HTR-8/SVneo (cell line): Measurements from ENCODE around the gene SLC38A10.

Experiments used
- DNase-seq: peaks from one replicate; pipeline ENCODE4 v3.0.0; 2011; ENCODE audit warnings: low spot score, mixed read lengths; ENCODE audit not compliant: insufficient read length
- FAIRE-seq: peaks from 2 replicates; lab custom pipeline; 2011; peaks lifted over from hg19 to GRCh38; lab: Jason Lieb, UNC

Gene SLC38A10

DNA sequence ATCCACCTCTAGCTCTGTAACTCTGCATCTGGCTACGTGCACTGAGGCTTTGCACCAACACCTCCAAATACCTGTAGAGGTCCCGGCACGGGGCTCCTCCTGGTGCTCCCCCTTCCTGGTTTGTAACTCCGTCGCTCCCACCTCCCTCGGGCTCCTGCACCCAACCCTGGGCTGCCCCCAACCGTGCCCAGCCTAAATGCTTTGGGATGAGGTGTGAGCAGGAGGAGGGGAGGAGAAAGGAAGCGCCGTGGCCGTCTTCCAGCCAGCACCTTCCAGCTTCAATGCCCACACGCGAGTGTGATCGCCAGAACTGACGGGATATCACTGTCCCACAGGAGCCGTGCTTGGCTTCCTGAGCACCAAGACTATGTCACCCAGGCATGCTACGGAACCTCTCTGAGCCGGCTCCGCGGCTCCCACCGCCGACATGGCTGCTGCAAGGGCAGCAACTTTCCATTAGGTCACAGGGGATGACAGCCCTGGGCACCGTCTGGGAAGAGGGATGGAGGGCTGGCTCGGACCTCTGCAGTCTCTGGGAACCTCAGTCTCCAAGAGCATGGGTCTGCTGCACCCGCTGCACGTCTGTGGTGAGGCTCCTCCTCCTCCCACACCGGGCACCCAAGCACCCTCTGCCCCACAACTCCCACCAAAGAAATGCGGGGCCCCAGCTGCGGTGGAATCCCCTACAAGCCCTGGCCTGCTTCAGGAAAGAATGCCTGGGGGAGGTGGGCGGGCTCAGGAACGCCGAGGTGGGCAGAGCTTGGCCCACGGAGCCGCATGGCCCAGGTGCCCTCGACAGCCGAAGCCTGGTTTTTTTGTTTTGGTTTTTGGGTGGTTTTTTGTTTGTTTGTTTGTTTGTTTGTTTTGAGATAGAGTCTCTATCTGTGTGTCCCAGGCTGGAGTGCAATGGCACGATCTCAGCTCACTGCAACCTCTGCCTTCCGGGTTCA is 6.4 kb upstream of the SLC38A10 start:
- FAIRE-seq, result no peak
- no peak for DNase-seq

DNA sequence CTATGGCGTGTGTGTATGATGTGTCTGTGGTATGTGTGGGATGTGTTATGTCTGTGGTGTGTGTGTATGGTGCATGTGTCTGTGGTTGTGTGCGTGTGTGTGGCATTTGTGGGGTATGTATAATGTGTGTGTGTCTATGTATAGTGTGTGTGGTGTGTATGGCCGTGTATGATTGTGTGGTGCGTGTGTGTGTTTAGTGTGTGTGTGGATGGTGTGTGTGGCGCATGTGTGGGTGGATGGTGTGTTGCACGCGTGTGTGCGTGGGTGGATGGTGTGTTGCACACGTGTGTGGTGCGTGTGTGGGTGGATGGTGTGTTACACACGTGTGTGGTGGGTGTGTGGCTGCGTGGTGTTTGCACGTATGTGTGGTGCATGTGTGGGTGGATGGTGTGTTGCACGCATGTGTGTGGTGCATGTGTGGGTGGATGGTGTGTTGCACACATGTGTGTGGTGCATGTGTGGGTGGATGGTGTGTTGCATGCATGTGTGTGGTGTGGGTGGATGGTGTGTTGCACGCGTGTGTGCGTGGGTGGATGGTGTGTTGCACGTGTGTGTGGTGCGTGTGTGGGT is 5.6 kb upstream of the SLC38A10 start:
- no peak for DNase-seq
- peak; percentile 99 for FAIRE-seq

DNA sequence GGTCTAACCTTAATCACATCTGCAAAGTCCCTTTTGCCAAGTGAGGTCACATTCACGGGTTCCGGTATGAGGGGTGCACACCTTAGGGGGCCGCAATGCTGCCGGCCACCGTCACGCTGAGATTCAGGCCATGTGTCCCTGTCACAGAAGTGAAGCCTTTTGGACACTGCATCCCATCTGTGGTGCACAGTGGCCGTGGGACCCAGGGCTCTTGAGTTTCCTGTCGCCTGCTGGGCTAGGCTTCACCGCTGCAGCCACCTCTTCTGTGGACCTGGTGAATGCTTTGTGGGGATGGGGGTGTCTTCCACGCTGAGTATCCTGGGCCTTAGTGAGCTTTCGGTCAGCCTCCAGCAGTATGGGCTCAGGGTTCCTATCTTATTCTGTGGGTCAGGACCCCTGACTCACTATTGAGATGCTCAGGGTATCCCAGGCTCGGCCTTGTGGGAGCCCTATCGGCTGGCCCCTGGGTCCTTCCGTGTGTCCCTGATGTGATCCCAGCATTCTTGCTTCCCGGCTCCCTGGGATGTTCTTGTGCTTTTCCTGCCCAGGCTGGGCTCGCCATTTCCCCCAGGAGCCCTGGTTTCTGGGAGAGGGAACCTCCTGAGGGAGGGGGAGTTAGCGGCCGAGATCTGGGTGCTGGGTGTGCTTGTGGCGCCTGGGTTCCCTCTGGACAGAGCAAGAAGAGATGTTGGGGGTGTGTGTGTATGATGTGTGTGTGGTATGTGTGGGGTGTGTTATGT is 4.9 kb upstream of the SLC38A10 start:
- DNase-seq (no peak), FAIRE-seq (no peak)

DNA sequence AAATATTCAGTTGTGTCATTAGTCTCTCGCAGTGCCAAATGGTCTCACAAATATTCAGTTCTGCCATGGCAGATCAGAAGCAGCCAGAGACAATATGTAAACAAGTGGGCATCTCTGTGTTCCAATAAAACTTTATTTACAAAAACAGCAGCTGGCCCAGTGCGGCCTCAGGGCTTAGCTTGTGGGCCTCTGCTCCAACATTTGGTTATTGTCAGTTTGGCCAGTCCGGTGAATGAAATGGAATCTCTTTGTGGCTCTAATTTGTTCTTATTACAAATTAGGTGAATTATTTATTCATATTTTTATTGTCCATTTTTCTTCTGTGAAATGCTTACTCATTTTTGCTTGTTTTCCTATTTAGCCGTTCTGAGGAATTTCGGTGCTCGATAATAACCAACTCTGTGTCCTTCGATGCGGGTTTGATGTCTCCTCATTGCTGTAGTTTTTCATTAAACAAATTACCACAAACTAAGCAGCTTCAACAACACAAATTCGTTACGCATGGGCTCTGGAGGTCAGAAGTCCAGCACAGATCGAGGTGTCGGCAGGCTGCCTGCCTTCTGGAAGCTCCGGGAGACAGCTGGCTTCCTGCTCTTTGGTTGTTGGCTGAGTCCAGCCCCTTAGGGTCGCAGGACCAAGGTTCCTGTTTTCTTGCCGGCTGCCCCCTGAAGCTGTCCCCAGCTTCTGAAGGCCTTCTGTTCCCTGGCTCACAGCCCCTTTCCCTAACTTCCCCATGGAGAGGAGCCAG is 4.1 kb upstream of the SLC38A10 start:
- DNase-seq (no peak), FAIRE-seq (no peak)

DNA sequence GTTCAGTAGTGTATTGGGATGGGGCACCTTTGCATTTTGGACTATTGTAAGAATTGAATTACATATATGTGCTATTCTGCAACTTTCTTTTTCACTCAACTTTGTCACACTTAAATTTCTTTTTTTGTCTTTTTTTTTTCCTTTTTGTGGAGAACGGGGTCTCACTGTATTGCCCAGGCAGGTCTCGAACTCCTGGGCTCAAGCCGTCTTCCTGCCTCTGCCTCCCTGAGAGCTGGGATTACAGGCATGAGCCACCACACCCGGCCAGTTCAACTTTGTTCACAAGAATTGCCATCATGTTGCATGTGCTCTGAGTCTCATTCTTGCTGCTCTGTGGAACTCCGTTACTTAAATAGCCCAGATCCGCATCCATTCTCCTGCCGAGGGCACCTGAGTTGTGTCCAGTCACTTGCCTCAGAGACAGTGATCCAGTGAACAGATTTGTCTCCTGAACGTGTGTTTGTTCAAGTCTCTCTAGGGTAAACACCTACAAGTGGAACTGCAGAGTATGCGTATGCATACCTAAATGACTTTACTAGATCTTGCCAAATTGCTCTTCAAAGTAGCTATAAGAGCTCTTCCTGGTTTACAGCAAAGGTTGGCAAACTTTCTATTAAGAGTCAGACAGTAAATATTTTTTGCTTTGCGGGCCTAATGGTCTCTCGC is 3.4 kb upstream of the SLC38A10 start:
- FAIRE-seq (no peak), DNase-seq (no peak)

DNA sequence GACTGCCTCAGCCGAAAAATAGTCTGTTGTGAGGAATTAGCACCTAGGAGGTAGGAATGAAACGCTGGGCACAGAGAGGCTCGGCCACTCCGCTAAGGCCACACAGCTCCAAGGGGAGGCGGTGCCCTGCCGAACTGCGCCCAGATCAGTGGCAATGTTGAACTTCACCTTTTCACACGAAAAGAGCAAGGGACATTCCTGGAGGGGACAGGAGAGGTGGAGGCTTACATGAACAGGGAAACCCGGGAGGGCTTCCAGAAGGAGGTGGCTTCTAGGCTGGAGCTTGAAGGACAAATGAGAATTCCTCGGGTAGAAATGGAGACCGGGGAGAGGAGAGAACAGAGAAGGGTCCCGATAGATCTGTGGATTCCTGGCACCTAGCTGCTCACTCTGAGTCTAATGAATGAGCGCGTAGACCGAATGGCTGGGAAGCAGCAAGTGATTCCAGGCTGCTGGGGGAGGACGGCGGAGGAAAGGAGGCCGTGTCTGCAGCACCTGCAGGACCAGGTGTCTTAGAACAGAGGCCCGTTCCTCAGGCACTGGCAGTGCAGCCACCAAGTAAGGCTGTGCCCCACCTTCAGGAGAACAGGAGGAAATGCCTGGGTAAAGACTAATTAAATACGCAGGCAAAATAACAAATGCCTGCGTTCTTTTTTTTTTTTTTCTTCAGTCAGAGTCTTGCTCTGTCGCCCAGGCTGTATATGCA is 722 bp upstream of the SLC38A10 start:
- DNase-seq, result peak; percentile 67
- FAIRE-seq, result no peak

DNA sequence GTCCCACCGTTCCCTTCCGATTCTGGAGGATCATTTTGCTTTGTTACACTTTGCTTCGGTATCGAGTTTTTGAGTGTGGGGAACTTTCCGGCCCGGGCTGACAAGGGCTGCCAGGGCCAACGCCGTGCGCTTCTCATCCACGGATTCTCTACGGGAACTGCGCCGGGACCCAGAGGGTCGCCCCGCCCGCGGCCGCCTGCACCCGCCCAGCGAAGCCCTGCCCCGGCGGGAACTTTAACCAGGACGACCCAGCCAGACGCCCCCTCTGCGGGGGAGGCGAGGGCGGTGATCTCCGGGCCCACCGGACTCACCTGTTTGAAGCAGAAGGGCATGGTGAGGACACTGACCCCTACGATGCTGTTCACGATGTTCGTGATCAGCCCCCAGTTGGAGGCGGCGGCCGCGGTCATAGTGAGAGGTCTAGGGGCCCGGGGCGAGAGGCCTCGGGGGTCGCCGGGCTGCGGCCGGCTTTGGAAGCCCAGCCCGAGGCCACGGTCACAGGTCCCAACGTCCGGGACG is 536 bp downstream of the SLC38A10 start:
- DNase-seq (no peak), FAIRE-seq (no peak)

DNA sequence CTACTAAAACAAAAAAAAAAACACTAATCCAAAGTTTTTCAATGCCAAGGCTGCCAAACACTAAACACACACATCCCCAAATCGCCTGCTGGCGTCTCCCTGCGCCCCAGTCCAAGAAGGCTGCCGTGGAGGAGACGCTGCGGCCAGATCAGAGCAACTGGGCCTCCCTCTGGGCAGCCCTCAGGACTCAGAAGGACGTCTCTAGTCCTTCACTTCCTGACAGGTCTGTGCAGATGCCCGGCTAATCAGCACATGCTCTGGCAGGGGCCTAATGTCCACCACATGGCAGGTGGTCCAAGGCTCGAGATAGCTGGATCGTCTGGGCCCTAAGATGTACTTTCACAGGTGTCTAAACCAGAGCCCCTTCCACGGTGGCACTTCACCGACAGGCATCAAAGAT is 2.7 kb downstream of the SLC38A10 start:
- FAIRE-seq (no peak), DNase-seq (no peak)

DNA sequence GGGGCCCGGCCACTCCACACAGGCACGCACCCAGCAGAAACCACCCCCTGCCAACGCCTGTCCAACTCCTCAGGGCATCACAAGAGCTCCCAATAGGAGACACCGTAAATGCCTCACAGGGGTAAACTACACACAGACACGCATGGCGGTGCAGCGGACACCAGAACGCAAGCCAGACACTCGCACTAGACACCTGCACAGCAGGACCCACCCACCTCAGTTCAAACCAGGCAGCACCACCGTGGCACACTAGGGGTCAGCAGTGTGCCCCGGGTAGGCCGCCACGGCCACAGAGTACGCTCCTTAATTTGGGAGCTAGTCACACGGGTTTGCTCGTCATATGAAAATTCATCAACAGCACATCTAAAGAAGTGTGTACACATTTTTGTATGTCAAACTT is 3.4 kb downstream of the SLC38A10 start:
- DNase-seq, result peak; percentile 71

DNA sequence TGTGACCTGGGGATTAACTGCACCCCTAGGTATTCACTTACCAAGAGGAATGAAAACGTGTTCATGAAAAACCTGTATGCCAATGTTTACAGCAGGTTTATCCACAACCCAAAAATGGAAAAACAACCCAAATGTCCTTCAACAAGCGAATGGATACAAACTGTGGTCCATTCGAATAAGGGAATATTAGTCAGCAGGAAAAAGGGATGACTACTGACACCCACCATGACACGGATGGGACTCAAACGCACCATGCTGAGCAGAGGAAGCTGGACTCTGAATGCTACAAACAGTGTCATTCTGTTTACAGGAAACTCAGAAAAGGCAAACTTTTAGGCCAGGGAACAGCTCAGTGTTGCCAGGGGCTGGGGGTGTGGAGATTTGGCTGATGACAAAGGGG is 4.9 kb downstream of the SLC38A10 start:
- DNase-seq (no peak), FAIRE-seq (no peak)

More for the DNA sequence above, 3.4 kb downstream of the SLC38A10 start:
- peak; percentile 66 for FAIRE-seq

DNA sequence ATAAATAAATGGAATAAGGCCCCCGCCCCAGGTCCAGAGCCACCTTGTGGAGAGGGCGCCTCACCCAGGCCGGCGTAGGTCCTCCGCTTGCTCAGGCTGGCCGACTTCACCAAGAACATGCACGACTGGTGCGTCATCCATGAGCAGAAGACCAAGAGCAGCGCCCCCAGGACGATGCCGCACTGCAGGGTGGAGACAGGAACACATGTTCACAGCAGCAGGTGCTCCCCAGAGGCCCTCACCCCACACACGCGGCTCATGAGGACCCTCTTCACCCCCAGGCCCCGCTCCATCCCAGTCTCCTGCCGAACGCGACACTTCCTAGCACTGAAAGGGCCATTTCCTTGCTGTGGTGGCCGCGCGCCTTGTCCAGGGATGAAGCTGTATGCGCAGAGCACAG is 5.5 kb downstream of the SLC38A10 start:
- FAIRE-seq, result no peak
- DNase-seq, result no peak

DNA sequence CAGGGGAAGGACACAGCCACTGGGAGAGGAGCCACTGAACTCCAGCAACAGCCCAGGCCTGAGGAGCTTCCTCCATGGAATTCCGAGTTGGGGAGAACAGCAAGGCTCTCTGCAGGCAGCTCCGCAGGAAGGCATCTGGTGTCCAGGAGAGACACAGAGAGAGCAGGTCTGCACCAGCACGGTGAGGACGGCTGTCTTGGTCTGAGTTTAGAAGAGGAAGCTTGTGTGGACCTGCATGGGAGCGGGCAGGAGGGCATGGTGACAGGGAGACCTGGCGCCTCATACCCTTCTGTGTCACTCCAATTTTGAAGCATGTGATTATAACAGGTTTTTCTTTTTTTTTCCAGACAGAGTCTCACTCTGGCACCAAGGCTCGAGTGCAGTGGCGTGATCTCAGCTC is 6.4 kb downstream of the SLC38A10 start:
- FAIRE-seq, result no peak

DNA sequence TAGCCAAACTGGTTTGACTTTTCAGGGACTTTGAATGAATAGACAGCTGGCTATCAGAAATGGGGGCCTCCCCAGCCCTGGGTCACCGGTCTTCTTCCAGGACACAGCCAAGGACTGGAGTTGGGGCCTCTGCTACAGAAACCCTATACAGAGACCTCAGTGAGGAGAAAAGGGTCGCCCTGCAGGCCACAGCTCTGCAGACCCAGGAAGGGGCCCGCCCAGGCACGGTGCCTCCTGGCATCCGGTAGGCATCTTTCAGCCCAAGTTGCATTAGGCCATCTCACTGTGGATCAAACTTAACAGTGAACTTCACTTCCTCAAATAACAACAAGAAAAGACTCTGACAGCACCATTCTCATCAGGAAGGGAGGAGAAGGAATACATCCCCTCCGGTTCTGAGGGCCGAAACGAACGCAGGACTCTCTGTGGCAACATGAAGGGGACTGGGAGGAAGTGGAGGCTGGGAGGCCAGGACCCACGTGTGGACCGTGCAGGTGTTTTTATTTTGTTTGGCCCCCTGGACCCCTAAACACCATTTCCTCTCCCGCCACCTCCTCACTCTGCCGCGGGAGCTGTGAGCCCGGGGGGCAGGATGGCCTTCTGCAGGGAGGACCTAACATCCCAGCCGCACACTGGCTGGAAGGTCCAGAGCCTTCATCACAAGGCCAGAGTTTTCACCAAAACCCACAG is 7.2 kb downstream of the SLC38A10 start:
- FAIRE-seq, result no peak
- DNase-seq, result no peak

More for the DNA sequence above, 6.4 kb downstream of the SLC38A10 start:
- DNase-seq, result no peak

DNA sequence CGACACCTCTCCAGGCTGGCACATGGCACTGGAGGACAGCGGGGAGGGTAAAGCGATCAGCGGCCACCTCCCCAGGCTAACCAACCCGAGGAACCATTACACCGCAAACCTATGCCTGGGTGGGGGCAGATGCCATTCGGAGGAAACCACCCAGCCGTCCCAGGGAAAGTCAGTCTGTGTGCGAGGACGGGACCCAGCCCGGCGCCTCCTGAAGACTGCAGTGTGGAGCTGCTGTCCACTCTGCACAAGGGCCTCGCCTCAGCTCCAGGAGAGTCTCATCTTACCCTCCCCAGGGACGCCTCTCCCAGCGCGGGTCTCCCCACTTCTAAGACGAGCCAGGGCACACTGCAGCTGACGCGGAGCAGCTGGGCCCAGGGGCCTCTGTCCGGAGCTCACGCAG is 8.0 kb downstream of the SLC38A10 start:
- no peak for FAIRE-seq
- DNase-seq, result no peak

DNA sequence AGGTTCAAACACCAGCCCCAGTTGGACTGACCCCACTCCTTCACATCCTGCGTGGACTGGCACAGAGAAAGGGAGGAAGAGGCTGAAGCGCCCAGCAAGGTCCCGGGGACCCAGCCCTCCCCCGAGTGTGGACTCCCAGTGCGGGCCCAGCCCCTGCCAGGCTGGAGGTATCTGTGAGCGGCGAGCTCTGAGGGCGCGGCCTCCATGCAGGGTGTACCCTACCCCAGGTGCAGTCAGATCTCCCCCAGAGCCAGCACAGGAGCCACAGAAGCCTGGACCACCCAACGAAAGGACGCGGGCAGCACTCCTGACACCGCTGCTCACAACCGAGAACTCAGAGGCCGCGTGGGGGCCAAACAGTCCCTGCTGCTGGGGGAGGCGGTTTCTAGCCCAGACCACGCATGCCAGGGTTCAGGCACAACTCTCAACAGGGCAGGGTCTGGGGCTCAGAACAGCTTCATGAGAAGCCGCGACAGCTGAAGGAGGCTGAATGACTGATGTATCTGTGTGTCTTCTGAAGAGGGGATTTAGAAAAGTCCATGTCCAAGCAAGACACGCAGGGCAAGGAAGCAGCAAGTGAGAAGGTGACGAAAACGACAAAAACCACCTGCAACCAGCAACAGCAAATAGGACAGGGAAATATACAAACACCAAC is 8.5 kb downstream of the SLC38A10 start:
- DNase-seq (no peak), FAIRE-seq (no peak)

DNA sequence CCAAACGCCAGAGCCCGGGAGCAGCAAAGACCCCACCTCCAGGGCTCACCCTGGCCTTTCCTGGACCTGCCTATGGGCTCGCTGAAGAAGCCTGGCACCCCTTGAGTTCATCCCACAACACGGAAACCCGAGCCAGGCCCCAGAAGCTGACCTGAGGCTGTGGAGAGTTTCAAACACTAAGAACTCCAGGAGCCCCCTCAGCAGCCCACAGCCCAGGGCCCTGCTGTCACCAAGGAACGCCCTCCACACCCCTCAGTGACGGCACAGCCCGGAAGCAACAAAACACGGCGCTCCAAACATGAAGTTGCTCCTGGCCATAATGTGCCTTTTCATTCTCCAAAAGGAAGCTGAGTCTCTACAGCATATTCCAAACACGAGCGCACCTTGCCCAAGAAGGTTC is 9.2 kb downstream of the SLC38A10 start:
- no peak for FAIRE-seq
- DNase-seq, result no peak

DNA sequence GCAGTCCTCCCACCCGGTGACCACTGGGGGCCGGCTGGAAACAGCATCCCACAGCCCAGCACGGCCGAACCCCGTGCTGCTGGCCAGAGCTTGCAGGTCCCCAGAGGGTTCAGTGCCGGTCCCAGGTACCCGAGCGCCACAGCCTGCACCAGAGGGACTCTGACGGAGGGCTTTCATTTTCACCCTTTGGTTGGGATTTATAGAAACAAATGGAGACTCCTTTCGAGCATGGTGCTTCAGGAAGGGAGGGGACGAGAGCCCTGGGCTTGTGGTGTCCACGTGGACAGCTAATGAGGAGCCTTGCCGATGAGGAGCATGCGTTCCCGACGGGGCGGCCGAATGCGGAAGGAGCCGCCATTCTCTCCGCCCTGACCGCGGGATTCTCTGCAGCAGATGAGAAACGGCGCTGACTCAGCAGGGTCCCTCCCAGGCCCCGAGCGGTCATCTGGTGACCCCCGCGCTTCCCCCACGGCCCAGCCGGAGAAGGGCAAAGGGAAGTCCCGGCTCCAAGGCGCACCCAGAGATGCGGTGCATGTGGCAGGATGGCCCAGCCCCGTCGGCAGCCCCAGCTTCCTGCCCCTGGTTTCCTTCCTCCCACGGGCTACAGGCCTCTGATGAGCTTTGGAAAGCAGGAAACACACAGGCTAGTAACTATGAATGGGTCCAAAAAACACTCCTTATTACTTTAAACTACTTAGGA is 9.8 kb downstream of the SLC38A10 start:
- no peak for FAIRE-seq

More for the DNA sequence above, 9.8 kb downstream of the SLC38A10 start:
- no peak for DNase-seq
